GF-D8 (cell line): ENCODE data around the gene CYP2C18.
"Not testable (repeated sequence)": the region's sequence is repeated elsewhere in the genome, so short reads cannot be mapped to it uniquely, and the experiment has no call there.

Source experiments
- DNase-seq: peaks from one replicate; lab custom pipeline; 2025; lab: John Stamatoyannopoulos, UW

The CYP2C18 gene

GRCh38 chr10:94683214-94684054 is at the start of gene CYP2C18:
TSS of gene CYP2C18 (plus strand) at chr10:94683729. CDS start at chr10:94683820, 91 bp downstream.
- no peak for DNase-seq

DNA sequence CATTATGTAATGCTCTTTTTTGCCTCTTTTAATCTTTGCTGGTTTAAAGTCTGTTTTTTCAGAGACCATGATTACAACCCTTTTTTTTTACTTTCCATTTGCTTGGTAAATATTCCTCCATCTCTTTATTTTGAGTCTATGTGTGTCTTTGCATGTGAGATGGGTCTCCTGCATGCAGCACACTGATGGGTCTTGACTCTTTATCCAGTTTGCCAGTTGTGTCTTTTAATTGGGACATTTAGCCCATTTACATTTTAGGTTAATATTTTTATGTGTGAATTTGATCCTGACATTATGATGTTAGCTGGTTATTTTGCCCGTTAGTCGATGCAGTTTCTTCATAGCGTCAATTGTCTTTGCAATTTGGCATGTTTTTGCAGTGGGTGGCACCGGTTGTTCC is 45.4 kb upstream of the CYP2C18 start:
- DNase-seq = not testable (repeated sequence)

DNA sequence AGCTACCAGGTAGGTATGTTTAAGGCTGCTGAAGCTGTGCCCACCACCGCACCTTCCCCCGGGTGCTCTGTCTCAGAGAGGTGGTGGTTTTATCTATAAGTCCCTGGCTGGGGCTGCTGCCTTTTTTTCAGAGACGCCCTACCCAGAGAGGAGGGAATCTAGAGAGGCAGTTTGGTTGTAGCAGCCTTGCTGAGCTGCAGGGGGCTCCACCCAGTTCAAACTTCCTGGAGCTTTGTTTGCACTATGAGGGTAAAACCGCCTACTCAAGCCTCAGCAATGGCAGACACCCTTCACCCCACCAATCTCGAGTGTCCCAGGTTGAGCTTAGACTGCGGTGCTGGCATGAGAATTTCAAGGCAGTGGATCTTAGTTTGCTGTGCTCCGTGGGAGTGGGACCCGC is 43.6 kb upstream of the CYP2C18 start:
- no peak for DNase-seq

DNA sequence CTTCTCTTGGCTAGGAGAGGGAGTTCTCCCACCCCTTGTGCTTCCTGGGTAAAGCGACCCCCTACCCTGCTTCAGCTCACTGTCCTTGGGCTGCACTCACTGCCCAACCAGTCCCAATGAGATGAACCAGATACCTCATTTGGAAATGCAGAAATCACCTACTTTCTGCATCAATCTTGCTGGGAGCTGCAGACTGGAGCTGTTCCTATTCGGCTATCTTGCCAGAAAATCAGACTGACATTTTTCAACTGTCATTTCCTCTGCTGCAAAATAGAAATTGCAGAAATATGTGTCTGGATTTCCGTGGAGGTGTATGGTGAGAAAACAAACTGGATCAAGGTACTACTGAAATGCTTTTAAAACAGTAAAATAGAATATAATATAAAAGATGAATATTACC is 43.0 kb upstream of the CYP2C18 start:
- DNase-seq = no peak

DNA sequence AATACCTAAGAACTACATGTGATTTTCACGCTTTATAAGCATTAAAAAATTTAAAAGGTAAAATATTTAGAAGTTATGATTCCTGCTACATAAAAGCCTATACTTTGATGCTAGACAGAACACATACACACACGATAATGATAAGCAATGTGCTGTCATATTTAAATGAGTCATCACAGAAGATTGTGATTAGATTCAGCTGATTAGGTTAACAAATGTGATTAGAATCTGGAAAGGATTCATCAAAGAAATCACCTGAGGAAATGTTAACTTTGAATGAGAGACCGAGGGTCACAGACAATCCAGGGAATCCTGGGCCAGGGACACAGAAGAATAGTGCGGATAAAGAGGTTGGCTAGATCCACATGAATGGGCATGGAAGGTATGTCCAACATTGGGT is 42.0 kb upstream of the CYP2C18 start:
- DNase-seq = no peak

DNA sequence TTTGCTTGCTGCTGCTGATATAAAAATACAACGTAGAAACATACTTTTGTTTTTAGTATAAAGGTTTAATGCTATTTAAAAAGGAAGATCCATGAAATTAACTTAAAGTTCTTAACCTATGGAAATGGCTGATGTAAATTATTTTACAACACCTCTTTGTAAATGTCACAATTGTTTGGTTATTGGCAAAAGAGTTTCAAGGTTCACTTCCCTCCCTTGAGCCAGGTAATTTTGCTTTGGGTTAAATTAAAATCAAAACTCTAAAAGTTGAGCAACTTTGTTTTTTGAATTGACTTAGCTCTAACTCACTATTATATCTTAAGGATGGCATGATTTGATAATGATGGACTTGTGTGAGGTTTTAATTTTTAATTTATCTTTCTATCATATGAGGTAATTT is 39.2 kb upstream of the CYP2C18 start:
- DNase-seq = no peak

DNA sequence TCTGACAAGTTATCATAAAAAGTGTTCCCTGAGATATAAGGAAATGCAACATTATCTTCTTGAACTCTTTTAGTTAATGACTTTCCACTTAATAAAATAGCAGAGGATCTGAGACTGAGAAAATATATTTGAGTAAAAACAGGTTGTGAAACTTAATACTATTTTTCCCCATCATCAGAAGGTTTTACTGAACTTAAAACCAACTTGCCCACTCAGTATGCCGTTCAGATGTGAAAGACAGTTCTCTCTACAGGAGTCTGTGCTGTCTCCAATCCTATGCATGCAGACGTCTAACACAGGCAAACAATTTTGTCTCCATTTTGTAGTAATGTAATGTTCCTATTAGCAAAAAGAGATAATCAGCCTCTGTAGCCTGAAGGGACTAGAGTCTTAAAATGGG is 38.2 kb upstream of the CYP2C18 start:
- DNase-seq = no peak

- DNase-seq = not testable (repeated sequence)
These were observed 28.3 kb upstream of the CYP2C18 start for GRCh38 chr10:94655201-94655600.

DNA sequence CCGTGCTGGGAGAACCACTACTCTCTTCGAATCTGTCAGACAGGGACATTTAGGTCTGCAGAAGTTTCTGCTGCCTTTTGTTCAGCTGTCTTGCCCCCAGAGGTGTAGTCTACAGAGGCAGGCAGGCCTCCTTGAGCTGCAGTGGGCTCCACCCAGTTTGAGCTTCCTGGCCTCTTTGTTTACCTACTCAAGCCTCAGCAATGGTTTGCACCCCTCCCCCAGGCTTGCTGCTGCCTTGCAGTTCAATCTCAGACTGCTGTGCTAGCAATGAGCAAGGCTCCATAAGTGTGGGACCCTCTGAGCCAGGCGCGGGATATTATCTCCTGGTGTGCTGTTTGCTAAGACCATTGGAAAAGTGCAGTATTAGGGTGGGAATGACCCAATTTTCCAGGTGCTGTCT is 20.5 kb upstream of the CYP2C18 start:
- not testable (repeated sequence) for DNase-seq

GRCh38 chr10:94666391-94667102 is 17.0 kb upstream of the CYP2C18 start:
- DNase-seq = no peak

- no peak for DNase-seq
These were observed 9.8 kb upstream of the CYP2C18 start for GRCh38 chr10:94673614-94674321.

DNA sequence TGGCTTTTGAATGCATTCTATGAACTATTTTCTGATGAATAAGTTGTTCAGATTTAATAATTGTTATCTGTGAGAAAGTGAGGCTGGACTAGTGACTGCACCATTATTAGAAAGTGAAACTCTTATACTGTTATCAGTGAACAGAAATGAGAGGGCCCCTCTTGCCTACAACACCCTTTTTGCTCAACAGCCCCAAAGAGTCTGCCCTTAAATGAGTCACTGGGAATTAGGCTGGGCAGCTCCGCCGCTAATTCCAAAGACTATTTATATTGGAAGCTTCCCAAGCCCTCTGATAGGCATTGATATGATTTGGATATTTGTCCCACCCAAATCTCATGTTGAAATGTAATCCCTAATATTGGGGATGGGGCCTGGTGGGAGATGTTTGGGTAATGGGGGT is 7.0 kb upstream of the CYP2C18 start:
- DNase-seq = no peak

DNA sequence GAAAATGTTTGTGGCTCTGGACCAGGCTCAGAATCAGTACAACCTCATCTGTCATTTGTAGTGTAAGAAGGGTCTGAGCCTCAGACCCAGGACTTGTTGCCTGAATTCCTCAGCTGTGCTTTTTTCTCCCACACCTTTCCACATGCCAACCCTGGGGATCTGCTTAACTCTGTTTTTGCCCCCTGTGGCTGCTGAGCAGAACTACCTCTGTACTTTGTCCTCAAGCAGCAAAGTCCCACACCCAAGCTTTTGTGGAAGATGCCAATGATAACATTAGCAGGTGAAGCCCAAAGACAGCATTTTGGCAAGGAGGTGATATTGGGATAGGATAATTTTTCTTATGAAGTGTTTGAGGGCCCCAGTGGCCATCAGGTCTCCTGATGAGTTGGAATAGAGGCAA is 5.8 kb upstream of the CYP2C18 start:
- no peak for DNase-seq

DNA sequence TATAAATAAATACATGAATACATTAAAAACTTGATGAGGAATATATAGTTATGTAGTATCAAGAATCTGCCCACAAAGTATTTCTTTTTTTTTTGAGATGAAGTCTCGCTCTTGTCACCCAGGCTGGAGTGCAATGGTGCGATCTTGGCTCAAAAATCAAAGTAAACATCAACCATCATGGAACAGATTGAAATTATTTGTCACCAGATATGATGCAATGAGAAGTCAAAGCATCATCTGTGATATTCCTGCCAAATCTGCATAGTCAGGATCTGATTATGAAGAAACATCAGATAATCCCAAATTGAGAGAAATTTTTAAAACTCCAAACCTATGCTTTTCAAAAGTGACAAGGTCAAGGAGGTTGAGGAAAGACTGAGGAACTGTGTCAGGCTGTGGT is 5.1 kb upstream of the CYP2C18 start:
- DNase-seq = no peak

GRCh38 chr10:94680544-94680943 is 3.0 kb upstream of the CYP2C18 start:
- DNase-seq = no peak

- not testable (repeated sequence) for DNase-seq
These were observed 893 bp upstream of the CYP2C18 start for GRCh38 chr10:94682636-94683035.

GRCh38 chr10:94687625-94688248 is 4.2 kb downstream of the CYP2C18 start:
- DNase-seq = no peak

GRCh38 chr10:94706089-94706488 is 22.6 kb downstream of the CYP2C18 start:
- DNase-seq = no peak

DNA sequence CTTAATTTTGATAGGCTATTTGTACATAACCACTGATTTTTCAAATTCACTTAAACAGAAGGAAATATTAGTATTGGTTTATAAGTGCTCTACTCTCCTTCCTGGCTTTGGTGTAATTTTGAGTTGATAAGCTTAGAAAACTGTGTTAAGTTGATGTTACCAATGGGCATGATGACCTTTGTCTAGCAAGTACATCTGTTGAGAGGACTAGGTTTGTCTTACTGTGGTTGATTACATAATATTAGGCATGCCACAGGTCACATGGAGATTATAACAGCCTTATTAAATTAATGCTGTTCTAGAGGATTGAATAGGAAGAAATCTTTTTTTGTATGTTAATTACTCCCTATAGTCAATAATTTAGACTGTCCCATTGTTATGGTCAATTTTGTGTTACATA is 27.0 kb downstream of the CYP2C18 start:
- no peak for DNase-seq

DNA sequence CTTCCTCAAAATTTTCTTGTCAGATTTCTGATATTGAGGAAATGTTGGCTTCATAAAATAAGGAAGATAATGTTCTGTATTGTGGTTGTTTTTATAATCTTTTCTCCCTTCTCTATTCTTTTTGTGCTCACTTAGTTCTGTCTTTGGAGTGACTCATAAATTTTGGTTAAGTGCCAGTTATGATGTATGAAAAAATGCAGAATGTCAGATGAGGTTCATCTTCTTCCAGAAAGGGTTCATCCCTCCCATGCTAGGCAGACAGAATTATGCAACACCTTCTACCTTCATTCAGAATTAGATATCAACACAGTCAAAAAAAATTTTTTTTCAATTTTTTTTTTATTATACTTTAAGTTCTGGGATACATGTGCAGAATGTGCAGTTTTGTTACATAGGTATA is 42.3 kb downstream of the CYP2C18 start:
- DNase-seq = no peak

- no peak for DNase-seq
These were observed 51.7 kb downstream of the CYP2C18 start for GRCh38 chr10:94735197-94735596.

GRCh38 chr10:94738588-94738987 is 55.1 kb downstream of the CYP2C18 start:
- no peak for DNase-seq
